Putamen (tissue), 1 donor: ENCODE results near the gene PCSK4.
"Not testable (repeated sequence)": the region's sequence is repeated elsewhere in the genome, so short reads cannot be mapped to it uniquely, and the experiment has no call there.

Experiments
- DNase-seq: peaks from one replicate; pipeline ENCODE4 v3.0.0-alpha.2; 2016; ENCODE audit warnings: low spot score

The PCSK4 gene

DNA sequence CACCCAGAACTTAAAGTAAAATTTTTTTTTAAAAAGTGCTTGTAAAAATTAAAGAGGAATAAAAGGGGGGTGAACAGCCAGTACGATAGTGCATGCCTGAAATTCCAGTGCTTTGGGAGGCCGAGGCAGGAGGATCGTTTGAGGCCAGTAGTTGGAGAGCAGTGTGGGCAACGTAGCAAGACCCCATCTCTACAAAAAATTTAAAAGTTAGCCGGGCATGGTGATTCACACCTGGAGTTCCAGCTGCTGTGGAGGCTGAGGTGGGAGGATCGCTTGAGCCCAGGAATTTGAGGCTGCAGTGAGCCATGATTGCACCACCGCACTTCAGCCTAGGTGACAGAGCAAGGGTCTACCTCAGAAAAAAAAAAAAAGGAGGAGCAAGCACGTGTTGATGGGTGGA, 14.9 kb upstream of the PCSK4 start:
- no peak for DNase-seq

DNA sequence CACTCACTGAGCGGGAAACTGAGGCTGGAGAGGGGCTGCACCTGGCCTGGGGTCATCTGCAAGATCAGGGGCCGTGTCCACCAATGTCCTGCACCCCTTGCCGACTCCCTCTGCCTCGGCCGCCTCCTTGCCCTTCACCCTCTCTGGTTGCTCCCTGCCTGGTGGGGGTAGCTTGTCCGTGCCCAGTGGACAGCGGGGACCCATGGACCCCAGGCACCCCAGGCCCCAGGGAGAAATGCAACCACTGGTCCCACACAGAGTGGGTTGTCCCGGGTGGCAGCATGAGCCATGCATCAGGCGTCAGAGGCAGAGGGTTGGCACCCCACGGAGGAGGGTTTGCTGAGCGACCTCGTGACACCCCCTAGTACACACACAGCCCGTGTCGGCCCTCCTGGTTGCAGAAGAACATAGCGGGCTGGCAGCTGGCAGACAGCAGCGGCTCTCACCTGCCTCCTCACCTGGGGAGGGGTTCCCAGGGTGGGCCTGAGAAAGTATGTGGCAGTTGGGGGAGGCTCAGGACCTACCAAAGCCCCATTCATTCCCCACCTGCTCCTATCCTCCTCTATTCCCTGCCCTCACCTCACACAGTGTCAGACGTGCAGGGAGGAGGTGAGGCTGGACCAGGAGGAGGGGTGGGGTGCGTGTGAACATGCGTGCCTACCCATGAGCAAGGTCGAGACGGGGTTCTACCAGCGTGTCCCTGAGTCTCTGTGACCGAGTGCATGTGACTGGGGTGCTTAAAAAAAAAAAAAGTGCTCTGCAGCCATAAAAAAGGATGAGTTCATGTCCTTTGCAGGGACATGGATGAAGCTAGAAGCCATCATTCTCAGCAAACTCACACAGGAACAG, 14.0 kb upstream of the PCSK4 start:
- DNase-seq: no peak

DNA sequence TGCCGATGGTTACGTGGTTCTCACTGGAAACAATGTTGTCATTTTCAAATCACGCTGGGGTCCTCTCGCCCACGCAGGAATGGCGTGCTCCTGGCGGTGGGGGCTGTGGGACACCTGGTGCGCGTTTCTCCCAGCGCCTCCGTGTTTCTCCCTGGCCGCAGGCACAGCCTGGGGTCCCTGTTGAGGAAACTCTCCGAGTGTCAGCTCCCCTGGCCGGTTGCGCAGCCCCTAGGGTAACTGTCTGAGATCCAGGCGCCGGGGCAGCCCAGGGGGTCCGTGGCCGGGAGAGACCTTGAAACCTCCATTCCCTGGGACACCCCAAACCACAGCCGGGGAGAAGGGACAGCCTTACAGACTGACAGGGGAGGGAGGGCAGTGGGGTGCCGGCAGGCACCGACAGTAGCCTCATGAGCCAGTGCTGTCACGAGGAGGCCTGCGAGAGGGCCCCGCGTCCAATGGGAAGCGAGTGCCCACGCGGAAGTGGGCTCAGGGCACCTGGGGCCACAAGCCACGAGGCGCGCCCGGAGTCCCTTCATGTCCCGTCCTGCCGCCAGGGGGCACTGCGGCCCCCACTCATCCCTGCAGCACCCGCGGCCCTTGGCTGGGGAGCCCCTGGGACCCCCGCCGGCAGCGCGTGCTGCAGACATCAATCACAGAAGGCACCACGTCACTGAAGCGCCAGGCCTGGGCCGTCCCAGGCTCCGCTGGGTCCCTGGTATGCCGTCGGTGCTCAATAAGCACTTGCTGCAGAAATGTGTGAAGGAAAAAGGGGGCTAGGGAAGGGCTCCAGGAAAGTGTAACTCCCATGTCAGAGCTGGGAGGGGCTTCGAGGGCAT, 13.2 kb upstream of the PCSK4 start:
- no peak for DNase-seq

DNA sequence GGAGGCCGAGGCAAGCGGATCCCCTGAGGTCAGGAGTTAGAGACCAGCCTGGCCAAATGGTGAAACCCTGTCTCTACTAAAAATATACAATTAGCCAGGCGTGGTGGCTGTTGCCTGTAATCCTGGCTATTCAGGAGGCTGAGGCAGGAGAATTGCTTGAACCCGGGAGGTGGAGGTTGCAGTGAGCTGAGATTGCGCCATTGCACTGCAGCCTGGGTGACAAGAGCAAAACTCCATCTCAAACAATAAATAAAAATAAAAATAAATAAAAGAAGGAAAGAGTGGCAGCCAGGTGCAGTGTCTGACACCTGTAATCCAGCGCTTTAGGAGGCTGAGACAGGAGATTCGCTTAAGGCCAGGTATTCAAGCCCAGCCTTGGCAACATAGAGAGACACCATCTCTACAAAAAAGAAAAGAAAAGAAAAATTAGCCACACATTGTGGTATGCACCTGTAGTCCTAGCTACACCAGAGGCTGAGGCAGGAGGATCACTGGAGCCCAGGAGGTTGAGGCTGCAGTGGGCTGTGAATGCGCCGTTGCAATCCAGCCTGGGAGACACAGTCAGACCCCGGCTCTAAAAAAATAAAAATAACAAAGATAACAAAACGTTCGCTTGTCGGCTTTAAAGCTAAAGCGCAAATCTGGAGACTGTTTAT, 12.4 kb upstream of the PCSK4 start:
- DNase-seq: no peak

DNA sequence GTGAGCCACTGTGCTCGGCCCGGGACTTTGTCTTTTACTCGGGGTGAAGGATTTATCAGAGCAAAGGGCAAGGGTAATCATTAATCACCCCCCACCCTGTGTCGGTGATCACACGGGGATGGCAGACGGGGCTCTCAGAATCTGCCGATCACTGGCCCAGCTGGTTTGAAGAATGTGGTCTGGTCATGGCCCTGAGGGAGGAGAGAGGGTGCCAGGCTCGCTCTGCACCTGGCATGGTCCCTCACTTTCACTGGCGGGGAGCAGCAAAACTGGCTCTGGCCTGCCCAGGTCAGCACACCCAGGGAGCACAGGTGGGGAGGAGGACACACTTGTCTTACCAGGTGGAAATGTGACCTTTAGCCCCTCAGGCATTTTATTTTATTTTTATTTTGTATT, 11.0 kb upstream of the PCSK4 start:
- DNase-seq: no peak

DNA sequence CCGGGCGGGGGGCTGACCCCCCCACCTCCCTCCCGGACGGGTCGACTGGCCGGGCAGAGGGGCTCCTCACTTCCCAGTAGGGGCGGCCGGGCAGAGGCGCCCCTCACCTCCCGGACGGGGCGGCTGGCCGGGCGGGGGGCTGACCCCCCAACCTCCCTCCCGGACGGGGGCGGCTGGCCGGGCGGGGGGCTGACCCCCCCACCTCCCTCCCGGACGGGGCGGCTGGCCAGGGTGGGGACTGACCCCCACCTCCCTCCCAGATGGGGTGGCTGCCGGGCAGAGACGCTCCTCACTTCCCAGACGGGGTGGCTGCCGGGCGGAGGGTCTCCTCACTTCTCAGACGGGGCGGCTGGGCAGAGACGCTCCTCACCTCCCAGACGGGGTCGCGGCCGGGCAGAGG, 9.1 kb upstream of the PCSK4 start:
- DNase-seq: not testable (repeated sequence)

DNA sequence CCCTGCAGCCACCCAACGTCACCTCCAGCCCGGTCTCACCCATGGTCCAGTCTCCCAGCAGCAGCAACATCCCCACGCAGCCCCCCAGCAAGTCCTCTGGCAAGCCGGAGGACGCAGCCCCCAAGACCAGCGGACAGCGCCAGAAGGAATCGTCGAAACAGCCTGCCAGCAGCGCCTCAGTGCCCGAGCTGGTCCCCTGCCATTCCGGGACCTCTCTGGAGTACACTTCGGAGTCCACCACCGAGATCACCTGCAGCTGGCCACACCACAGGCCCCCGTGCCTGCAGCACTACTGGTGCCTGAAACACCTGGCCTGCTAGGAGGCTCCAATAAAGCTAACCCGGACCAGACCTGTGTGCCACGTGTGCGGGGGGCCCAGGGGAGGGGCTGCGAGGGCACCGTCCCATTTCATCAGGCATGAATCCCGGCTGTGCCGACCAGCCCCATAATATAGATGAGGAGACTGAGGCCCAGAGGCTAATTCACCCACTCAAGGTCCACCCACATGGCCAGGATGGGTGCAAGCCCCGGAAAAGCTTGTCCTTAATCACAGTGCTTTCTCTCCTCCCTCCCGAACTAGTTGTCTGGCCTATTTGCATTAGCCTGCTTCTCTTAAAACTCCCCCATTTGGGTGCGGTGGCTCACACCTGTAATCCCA, 7.6 kb upstream of the PCSK4 start:
- no peak for DNase-seq

DNA sequence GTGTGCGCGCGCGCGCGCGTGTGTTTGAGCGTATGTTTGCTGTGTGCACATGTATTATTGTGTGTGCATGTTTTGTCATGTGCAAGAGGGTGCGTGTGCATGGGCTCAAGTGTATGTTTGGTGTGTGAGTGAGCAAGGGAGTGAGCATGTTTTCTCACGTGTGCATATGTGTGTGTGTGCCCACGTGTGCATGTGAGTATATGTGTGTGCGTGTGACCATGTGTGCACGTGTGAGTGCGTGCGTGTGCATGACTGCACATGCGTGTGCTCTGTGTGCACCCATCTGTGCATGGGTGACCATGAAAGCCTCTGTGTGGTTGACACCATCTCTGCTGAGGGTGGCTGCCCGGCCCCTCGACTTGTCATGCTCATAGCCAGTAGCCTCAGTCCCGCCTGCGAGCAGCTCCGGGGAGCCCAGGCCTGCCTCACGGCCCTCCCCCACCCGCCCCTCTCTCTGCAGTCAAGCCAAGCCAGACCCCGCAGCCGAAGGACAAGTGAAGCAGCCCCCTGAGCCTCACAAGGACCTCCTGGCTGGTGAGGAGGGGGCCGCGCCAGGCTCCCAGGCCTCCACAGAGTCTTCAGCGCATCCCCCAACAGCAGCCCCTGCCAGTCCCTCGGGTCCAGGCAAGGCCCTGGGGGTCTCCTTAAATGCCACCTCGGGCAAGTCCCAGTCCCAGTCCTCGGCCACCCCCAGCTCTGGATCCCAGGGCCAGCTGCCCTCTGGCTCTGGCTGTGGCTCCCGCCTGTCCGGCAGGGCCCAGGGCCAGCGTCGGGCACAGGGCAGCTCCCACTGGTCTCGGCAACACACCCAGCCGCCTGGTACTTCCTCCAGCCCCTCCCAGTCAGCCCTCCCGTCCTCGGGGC, 6.8 kb upstream of the PCSK4 start:
- no peak for DNase-seq

DNA sequence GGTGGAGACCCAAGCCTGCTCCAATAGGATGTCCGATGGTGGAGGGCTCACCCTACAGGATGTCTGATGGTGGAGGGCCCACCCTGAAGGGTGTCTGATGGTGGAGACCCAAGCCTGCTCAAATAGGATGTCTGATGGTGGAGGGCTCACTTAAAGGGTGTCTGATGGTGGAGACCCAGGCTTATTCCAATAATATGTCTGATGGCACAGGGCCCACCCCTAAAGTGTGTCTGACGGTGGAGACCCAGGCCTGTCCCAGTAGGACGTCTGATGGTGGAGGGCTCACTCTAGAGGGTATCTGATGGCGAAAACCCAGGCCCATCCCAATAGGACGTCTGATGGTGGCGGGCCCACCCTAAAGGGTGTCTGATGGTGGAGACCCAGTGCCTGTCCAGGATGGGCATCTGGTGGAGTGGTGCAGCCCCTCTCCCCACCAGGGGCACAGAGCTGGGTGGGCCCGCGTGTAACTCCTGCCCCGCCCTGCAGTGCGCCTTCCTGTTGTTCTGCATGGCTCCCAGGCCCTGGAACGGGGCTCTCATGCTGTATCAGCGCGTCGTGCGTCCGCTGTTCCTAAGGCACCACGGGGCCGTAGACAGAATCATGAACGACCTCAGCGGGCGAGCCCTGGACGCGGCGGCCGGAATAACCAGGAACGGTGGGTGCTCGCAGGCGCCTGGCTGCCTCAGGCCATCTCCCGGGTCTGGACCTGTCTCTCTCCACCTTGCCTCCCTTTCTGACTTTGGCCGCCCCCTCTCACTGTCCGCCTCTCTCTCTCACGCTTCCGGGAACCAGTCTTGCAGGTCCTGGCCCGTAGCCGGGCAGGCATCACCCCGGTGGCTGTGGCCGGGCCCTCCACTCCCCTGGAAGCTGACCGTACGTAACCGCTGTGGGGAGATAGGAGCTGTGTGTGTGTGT, 5.9 kb upstream of the PCSK4 start:
- DNase-seq: no peak

DNA sequence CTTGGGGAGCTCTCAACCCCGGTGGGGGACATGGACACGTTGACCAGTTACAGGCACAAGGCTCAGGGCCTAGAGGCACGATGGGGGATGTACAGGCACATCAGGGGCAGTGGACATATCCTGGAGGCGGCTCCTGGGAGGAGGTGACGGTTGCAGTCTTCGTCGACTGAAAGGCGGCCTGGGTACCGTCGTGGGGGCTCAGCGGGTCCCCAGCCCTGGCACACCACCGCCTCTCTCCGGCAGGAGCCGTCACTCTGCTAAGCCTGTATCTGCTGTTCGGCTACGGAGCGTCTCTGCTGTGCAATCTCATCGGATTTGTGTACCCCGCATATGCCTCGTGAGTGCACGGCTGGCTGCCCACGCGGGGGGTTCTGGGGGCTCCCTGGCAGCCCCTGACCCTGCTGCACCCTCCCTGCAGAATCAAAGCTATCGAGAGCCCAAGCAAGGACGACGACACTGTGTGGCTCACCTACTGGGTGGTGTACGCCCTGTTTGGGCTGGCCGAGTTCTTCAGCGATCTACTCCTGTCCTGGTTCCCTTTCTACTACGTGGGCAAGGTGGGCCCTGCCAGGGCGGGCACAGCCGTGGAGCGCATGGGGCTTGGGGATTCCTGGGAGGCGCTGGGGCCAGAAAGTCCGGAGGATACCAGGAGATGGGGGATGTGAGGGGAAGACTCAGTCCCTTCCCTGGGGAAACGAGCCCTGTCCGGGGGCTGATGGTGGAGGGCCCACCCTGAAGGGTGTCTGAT, 5.1 kb upstream of the PCSK4 start:
- DNase-seq: no peak

DNA sequence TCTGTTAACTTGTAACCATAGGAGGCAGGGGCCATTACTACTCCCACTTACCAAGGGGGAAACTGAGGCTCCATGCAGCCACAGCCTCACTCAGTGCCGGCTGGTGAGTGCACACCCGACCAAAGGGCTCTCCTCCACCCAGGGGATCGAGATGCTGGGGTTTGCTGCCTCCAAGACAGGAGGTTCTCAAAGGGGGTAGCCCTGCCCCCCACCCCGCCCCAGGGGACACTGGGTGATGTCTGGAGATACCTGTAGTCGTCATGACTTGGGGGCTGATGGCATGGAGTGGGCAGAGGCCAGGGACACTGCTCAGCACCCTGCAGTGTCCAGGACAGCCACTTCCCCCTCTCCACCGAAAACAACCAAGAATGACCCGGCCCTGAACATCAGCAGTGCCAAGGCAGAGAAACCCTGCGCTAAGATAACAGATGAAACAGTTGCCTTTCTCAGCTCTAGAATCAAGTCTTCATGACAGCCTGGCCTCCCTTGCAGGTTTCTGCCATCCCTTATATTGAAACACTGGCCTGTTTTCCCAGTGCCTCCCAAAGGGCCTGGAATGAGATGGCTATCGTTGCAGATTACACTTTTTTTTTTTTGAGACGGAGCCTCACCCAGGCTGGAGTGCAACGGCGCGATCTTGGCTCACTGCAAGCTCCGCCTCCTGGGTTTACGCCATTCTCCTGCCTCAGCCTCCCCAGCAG, 4.1 kb upstream of the PCSK4 start:
- no peak for DNase-seq

DNA sequence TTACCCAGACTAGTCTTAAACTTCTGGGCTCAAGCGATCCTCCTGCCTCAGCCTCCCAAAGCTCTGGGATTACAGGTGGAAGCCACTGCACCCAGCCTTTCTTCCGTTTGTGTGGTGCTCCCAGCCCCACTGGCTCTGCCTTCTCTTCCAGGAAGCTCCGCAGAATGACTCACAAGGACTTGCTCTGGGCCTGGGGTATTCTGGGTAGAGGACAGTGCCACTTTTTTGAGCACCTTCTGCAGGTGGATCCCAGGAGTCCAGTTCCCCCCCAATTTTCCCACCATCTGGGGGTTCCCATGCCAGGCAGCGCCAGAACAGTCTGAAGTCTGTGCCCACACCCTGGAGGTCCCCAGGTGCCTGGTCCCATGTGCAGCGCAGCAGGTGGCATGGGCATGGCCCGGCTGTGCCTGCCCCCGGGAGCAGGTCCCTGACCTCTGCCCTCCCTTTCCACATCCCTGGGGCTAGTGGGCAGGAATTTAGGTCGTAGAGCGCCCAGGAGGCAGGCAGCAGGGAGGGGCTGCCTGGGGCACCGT, 2.4 kb upstream of the PCSK4 start:
- DNase-seq: no peak

DNA sequence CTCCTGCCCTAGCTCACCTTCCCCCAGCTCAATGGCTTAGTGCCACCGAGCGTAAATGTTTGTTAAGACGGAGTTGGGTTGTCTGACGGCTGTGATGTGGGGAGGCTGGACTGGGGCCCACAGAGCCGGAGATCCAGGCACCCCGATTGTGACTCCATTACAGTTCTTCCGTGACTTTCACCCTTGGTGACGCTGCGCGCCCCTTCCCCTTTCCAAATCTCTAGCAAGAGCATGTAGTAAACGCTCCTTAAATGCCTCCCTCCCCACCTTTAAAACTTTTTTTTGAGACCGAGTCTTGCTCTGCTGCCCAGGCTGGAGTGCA, 1.7 kb upstream of the PCSK4 start:
- no peak for DNase-seq

DNA sequence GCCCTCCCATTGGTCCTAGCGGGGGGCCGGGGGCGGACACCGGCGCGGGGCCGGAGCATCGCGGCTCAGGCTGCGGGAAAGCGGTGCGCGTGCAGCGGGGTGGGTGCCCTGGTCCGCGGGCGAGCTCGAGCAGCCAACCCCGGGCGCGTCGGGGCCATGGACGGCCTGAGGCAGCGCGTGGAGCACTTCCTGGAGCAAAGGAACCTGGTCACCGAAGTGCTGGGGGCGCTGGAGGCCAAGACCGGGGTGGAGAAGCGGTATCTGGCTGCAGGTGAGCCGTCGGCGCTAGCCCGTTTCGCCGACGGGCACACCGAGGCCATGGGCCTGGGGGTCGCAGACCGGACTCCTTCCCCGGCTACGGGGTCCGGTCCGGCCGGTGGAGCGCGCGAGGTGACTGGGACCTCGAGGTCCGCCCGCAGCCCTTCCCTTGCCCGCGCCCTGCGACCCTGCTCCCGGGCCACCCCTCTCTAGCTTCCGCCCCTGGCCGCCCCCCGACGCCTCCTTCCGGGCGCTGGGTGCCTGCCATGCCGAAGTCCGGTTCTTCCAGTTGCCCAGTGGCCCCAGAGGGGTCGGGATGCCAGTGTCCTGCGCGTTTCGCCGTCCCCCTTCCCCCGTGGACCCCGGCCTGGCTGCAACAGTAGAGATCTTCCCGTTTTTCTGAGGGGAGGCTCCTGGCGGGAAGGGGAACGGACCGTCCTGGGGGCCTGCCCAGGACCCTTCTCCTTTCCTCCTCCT, 1.1 kb upstream of the PCSK4 start, which contains the start of gene REEP6:
TSS of gene REEP6 (plus strand) at position 68 of the 735 bp plus-strand sequence. CDS start at position 157, 89 bp downstream.
- DNase-seq: no peak

DNA sequence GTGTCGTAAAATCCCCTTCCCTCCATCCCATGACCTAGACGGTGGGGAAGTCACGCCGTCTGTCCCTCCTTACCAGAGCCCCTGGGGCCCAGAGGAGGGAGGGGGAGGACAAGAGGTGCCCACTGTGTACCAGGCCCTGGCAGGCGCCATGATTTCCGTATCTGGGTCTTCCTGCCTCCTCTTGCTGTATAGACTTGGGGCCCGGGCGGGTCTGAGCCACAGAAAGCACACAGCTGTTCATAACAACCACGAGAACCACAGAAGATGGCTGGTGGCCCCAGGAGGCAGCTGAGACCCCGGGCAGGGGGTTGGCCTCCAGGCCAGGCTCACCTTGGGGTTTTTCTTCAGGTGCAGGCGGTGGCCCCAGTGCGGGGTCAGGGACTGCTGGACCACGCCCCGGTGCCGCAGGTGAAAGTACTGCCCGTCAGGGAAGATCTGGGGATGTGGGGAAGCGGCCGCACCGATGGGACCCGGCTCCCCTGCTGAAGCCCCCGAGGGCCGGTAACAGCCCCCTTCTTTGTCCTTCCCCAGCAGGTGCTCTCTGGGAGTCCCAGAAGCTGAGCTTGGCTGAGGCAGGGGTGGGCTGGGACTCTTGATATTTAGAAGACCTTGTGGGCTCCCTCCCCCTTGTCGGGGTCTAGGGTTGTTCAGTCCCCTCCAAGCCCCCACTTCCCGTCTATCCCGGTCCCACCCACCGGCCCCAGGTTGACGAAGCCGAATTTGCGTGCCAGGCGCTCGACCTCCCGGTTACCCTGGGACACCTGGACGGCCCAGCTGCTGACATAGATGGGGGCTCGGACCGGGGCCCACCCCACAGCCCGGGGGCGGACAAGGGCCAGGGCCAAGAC, 463 bp downstream of the PCSK4 start:
- DNase-seq: no peak

DNA sequence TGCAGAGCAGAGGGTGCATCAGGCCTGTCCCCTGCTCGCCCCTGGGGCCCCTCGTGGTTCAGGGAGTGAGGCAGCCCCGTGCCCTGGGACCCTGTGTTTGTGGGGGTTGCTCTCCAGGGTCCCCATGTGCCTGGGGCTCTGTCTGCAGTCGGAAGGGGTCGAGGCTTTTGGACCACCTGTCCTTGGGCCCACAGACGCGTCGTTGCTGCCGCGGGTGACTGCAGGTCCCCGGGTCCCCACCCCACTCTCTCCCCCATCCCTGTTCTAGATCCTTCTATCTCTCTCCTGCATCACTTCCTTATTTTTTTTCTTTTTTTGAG, 1.9 kb downstream of the PCSK4 start:
- no peak for DNase-seq
